ENCODE data around the gene RAB42.
"Not testable (repeated sequence)": the region's sequence is repeated elsewhere in the genome, so short reads cannot be mapped to it uniquely, and the experiment has no call there.

Gene RAB42

DNA sequence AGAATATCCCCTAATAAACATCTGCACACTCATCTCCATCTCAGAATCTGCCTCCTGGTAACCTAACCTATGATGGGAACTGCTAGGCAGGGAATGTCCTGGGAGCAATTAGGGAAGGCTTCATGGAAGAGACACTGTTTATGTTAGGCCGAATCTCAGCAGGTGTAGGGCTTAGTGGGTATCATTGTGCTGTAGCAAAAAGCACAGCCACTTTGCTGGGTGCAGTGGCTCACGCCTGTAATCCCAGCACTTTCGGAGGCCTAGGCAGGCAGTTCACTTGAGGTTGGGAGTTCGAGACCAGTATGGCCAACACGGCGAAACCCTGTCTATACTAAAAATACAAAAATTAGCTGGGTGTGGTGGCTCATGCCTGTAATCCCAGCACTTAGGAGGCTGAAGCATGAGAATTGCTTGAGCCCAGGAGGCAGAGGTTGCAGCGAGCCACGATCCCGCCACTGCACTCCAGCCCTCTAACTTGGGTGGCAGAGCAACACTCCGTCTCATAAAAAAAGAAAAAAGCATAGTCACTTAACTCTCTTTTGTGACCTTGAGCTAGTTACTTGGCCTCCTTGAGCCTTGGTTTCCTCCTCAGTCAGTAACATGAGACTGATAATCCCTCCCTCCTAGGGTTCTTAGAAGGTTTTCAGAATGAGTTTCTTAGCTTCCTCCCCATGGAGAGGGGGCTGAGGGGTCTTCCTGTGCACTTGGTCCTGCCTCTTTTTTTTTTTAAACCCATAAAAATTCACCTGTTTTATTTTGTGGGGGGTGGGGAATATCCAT is 3.5 kb downstream of the RAB42 start:
- DNase-seq (ENCODE audit: low read depth, low spot score), result no peak
- ChIA-PET POLR2A (no interaction called here), CTCF (interaction anchor here (1.4 kb wide), 1 partner anchor 186 kb away, joined by 3 read pairs; no protein-coding TSS in a partner anchor)
- no peak overlapping the region for H3K4me3 ChIP-seq (ENCODE audit: low read depth, low read length)
- TF ChIP-seq, protein P1, sequence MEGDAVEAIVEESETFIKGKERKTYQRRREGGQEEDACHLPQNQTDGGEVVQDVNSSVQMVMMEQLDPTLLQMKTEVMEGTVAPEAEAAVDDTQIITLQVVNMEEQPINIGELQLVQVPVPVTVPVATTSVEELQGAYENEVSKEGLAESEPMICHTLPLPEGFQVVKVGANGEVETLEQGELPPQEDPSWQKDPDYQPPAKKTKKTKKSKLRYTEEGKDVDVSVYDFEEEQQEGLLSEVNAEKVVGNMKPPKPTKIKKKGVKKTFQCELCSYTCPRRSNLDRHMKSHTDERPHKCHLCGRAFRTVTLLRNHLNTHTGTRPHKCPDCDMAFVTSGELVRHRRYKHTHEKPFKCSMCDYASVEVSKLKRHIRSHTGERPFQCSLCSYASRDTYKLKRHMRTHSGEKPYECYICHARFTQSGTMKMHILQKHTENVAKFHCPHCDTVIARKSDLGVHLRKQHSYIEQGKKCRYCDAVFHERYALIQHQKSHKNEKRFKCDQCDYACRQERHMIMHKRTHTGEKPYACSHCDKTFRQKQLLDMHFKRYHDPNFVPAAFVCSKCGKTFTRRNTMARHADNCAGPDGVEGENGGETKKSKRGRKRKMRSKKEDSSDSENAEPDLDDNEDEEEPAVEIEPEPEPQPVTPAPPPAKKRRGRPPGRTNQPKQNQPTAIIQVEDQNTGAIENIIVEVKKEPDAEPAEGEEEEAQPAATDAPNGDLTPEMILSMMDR (IDR thresholded peaks at IDR 0.05; ENCODE audit: insufficient read depth, low read length, missing control alignments), result no peak

DNA sequence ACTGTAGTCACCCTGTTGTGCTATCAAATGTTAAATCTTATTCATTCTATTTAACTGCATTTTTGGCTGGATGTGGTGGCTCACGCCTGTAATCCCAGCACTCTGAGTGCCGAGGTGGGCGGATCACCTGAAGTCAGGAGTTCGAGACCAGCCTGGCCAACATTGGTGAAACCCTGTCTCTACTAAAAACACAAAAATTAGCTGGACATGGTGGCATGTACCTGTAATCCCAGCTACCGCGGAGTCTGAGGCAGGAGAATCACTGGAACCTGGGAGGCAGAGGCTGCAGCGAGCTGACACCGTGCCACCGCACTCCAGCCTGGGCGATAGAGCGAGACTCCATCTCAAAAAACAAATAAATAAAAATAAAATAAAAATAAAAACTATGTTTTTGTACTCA is 4.2 kb downstream of the RAB42 start:
- POLR2A ChIA-PET, result interaction anchor here (0.5 to 0.6 kb wide), 2 partner anchors 33 to 587 kb away, joined by 3 read pairs; no protein-coding TSS in a partner anchor
- CTCF ChIA-PET, result interaction anchor here (1.4 kb wide), 1 partner anchor 187 kb away, joined by 3 read pairs; no protein-coding TSS in a partner anchor
- H3K4me3 ChIP-seq (ENCODE audit: low read depth, low read length); DNase-seq (ENCODE audit: low read depth, low spot score): not testable (repeated sequence)

DNA sequence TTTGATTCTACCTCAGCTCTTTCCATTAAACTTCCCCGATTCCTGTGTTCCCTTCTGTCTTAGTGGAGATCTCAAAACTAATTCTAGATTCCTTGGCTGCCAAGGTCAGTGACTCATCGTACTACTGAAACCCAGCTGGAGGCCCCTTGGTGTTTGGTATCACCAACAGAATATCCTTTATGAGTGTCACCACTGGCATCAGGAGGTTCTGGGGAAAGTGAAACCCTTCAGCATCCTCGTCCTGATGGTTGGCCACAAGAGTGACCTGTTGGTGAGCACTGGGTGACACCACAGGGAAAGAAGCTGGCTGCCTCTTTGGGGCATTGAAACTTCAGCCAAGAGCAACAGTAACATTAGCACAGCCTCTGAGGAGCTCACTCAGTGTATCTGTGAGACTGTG is 9.6 kb downstream of the RAB42 start:
- DNase-seq (ENCODE audit: low read depth, low spot score), result peak; percentile 83
- TF ChIP-seq, protein P1 (IDR thresholded peaks at IDR 0.05; ENCODE audit: insufficient read depth, low read length, missing control alignments), result no peak
- H3K4me3 ChIP-seq (ENCODE audit: low read depth, low read length), result peak overlapping the region; percentile 23; the same call in 1 of the 2 replicates
- ChIA-PET POLR2A (interaction anchor here (0.6 to 5.2 kb wide), 5 partner anchors 21 to 353 kb away, joined by 3 to 56 read pairs (median 26); no protein-coding TSS in a partner anchor), CTCF (interaction anchor here (0.6 to 7.0 kb wide), 30 partner anchors 9 to 512 kb away, joined by 3 to 144 read pairs (median 8); partner anchors contain the start of genes ATP5IF1, MED18, RAB42 and TAF12)

DNA sequence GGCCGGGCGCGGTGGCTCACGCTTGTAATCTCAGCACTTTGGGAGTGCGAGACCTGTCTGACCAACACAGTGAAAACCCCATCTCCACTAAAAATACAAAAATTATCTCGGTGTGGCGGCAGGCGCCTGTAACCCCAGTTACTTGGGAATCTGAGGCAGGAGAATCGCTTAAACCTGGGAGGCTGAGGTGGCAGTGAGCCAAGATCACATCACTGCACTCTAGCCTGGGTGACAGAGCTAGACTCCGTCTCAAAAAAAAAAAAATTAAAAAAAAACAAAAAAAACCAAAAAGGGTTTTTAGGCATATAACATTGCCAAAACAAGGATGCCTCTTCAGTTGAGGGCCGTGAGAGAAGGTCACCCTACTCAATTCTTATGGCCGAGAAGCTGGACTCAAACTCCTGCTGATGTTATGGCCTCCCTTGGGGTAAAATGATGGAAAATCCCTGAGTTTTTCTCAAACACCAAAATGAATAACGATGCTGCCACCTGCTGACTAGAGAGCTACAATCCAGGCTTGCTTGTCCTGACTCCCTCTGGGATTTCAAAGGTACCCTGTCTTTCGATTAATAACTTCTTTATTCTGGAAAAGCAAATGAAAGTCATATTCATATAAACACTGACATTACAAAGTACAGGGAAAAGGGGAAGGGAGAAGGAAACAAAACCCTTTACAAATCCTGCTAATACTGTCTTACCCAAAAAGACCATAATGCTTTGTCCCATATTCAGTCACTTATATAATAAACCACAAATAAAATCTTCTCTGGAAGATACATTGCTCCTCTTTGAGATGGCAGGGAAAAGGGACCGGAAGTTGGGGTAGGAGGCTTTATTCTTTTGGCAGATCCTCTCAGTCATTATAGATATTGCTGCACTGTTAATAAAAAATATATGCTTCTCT is 10.7 kb downstream of the RAB42 start:
- TF ChIP-seq, protein P1 (IDR thresholded peaks at IDR 0.05; ENCODE audit: insufficient read depth, low read length, missing control alignments), result peak; percentile 57
- POLR2A ChIA-PET, result interaction anchor here (0.6 to 5.2 kb wide), 6 partner anchors 22 to 94 kb away, joined by 3 to 56 read pairs (median 16); no protein-coding TSS in a partner anchor
- CTCF ChIA-PET, result interaction anchor here (0.7 to 7.0 kb wide), 41 partner anchors 10 to 513 kb away, joined by 3 to 144 read pairs (median 6); partner anchors contain the start of genes ATP5IF1, RAB42 and TAF12
- no peak overlapping the region for H3K4me3 ChIP-seq (ENCODE audit: low read depth, low read length)
- DNase-seq (ENCODE audit: low read depth, low spot score), result peak; percentile 42

DNA sequence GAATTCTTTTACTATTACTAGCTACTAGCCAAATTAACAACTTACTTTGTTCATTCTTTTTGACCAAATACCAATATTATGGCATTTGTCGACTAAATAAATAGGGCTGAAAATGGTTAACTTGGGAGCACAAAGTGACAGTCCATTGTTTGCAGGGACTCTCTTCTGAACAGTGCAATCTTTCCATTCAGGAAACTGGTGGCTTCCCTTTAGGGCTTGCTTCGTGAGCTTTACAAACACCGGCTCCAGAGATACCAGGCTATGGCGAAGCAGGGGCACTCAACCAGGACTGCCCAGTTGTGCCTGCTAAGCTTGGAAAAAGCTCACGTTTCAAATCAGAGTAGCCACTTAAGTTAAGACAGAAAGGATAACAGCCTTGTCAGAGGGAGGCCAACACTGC is 12.3 kb downstream of the RAB42 start:
- DNase-seq (ENCODE audit: low read depth, low spot score), result no peak
- TF ChIP-seq, protein P1 (IDR thresholded peaks at IDR 0.05; ENCODE audit: insufficient read depth, low read length, missing control alignments), result no peak
- H3K4me3 ChIP-seq (ENCODE audit: low read depth, low read length), result no peak overlapping the region
- ChIA-PET CTCF (interaction anchor here (0.6 to 7.0 kb wide), 18 partner anchors 10 to 514 kb away, joined by 3 to 144 read pairs (median 6); partner anchors contain the start of gene YTHDF2), POLR2A (interaction anchor here (0.6 to 5.2 kb wide), 3 partner anchors 23 to 88 kb away, joined by 3 to 30 read pairs (median 4); no protein-coding TSS in a partner anchor)

DNA sequence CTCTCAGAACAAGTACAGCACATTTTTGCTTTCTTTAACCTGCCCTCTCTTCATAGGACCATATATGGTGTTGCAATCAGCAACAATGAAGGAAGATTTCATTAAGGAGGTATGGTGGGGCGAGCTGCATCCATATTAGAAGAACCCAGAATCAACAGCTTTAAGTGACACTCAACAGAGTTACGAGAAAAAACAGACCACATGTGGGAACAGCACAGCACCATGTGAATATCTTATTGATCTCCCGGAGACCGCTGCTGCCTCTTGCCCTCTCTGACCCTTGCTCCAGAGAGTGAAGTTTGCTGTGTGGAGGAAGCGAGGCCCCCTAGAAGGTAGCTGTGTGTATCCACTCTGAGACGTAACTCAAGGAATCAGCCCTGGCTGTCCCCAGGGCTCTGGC is 12.9 kb downstream of the RAB42 start:
- ChIA-PET POLR2A (interaction anchor here (1.4 to 5.2 kb wide), 2 partner anchors 24 to 88 kb away, joined by 4 to 30 read pairs; no protein-coding TSS in a partner anchor), CTCF (interaction anchor here (0.6 to 7.0 kb wide), 12 partner anchors 10 to 396 kb away, joined by 3 to 144 read pairs (median 18); no protein-coding TSS in a partner anchor)
- H3K4me3 ChIP-seq (ENCODE audit: low read depth, low read length), result no peak overlapping the region
- no peak for DNase-seq (ENCODE audit: low read depth, low spot score)
- TF ChIP-seq, protein P1 (IDR thresholded peaks at IDR 0.05; ENCODE audit: insufficient read depth, low read length, missing control alignments), result no peak

Measured in AG04449 (cell line).